Activated naive CD8-positive, alpha-beta T cell treated with anti-CD3 and anti-CD28 coated beads, Interleukin-2, amount 50 U/mL, for 16 hours (primary cell): ENCODE results near the gene ROBO4.

Experiments used
- DNase-seq: peaks from one replicate; pipeline ENCODE4 v3.0.0-alpha.2; 2020; ENCODE audit warnings: low read depth, low spot score

ROBO4 gene

GRCh38 chr11:124919898-124920297 is 22.2 kb upstream of the ROBO4 start:
- DNase-seq, result no peak

DNA sequence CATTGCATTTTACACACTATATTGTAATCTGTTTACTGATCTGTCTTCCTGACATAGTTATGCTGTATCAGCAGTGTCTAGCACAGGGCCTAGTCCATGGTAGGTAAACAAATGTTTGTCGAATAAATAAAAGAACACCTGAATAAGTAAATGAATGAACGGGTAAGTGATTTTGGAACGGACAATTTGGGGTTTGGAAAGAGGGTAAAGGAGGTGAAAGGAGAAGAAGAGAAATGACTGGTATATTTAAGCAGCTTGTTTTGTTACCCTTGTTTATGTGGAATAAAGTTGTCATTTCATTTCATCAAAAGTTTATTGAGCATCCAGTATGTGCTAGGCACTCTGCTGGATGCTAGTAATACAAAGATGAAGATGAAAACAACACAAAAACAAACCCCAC is 21.3 kb upstream of the ROBO4 start, which contains the start of gene HEPN1:
TSS of gene HEPN1 (plus strand) at position 301 of the 400 bp plus-strand sequence.
- DNase-seq, result no peak

GRCh38 chr11:124917115-124917637 is 19.5 kb upstream of the ROBO4 start:
- no peak for DNase-seq

GRCh38 chr11:124916370-124916710 is 18.7 kb upstream of the ROBO4 start:
- DNase-seq, result no peak

DNA sequence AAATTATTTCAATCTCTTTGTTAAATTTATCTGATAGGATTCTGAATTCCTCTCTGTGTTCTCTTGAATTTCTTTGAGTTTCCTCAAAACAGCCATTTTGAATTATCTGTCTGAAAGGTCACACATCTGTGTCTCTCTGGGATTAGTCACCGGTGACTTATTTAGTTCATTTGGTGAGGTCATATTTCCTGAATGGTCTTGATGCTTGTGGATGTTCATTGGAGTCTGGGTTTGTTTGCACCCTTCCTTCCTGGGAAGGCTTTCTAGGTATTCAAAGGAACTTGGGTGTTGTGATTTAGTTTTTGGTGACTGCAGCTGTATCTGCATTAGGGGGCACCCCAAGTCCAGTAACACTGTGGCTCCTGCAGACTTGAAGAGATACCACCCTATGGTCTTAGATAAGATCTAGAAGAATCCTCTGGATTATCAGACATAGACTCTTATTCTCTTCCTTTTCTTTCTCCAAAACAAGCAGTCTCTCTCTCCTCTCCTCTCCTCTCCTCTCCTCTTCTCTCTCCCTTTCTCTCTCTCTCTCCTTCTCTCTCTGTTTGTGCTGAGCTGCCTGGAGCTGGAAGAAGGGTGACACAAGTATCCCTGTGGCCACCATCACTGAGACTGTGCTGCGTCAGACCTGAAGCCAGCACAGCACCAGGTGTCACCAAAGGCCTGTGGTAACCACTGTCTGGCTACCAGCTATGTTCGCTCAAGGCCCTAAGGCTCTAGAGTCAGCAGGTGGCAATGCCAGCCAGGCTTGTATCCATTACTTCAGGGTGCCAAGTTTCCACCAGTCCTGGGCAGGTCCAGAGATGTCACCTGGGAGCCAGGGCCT is 18.1 kb upstream of the ROBO4 start:
- DNase-seq, result no peak

GRCh38 chr11:124902616-124903015 is 5.0 kb upstream of the ROBO4 start:
- no peak for DNase-seq

- DNase-seq, result no peak
Measured at GRCh38 chr11:124900464-124900863, 2.8 kb upstream of the ROBO4 start.

DNA sequence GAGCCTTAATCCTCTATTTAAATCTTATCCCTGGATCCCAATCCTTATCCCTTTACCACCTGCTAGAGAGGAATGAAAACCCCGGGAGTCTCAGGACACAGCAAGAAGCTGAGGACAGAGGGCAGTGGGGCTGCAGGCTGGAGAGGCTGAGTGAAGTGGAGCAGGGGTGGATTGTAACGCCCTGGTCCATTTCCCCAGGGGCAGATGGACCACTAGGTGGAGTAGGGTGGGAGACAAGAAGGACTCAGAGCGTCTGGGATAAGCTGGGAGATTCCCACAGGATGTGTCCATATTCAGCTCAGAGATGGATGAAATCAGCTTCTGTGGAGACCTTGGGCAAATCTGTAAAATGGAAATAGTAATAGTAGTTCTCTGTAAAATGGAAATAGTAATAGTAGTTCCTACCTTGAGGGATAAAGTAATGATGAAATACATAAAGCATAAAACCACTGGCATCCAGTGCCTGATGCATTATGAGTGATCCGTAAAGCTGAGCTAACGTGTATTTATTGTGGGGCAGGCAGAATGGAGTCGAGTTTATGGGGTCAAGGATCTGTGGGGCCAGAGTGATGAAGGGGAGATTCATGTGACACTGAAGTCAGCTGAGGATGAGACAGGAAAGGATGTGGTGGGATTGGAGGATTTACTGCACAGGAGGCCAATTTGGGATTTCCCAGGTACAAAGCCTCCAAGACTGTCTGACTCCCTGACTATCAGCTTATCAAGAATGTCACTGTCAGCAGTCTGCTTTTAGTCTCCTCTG is 1.9 kb upstream of the ROBO4 start:
- no peak for DNase-seq

DNA sequence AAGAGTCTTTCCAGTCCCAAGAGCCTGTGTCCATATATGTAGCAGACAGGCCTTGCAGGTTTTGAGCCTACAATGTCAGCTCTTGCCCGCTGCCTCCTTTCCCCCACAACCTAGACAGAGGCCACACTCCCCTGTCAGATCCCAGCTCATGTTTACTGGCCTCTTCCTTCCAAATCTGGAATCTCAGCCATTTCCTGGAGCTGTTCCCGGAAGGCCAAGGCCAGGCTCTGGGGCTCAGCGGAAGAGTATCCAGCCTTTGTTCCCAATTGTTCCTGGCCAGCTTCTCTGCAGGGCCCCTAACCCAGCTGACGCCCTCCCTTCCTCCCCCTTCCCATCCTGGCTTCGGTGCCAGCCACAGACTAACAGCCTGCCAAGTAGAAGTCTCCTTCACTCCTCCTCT is 1.0 kb upstream of the ROBO4 start:
- DNase-seq, result no peak

- no peak for DNase-seq
Measured at GRCh38 chr11:124898263-124898680, 607 bp upstream of the ROBO4 start.

DNA sequence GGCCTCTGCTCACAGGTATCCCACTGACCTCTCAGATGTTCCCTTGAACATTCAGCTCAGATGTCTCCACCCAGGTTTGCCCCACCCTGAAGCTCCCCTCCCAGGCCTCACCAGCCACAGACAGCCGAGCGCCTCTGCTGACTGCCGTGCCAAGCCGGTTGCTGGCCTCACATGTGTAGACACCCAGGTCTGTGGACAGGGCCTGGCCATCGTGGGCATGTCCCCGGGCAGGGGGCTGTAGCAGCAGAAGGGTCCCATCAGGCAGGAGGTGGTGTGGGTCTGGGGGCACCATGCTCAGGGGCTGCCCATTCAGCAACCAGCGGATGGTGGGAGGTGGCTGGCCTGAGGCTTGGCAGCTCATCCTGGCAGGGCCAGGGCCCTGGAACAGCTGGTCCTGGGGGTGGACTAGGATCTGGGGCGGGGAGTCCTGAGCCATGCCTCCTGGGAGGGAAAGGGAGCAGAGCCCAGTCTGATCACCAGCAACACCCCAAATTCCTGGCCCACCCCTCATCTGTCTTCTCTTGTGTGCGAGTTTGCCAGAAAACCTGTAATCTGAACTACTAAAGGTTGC is 759 bp downstream of the ROBO4 start:
- DNase-seq, result no peak

GRCh38 chr11:124896071-124896750 is 1.5 kb downstream of the ROBO4 start:
- DNase-seq, result no peak

GRCh38 chr11:124895471-124895971 is 2.1 kb downstream of the ROBO4 start:
- no peak for DNase-seq

DNA sequence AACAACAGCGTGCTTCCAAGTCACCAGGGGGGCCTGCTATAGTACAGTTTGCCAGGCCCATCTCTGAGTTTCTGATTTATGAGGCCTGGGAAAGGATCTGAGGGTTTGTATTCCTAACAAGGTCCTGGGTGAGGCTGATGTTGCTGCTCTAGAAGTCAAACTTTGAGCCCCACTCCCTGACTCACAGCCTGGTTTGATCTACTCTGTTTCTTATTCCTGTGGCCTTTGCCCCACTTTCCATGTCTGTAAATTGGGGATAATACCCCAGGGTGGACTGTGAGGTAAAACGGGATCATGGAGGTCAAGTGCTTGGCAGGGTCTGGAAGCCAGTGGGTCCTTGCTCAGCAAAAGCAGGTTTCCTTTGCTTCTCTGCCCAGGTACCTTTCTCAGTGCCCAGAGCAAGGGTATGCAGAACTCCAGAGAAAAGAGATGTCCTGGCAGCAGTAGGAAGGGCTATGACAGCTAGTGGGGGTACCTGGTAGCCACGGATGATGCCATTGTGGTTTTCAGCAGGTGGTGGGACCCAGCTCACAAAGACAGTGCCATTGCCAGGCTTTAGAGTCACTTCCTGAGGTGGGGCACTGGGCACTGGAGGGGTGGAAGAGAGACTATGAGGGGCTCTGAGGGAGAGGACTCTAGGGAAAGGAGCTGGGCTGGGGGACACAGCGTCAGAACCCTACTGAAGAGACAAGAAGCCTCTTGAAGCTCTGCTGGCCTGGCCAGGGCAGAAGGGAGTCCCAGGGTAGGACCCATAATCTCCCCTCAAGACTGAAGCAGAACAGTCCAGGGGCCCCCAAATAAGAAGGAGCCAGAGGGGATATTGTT is 2.8 kb downstream of the ROBO4 start:
- no peak for DNase-seq

DNA sequence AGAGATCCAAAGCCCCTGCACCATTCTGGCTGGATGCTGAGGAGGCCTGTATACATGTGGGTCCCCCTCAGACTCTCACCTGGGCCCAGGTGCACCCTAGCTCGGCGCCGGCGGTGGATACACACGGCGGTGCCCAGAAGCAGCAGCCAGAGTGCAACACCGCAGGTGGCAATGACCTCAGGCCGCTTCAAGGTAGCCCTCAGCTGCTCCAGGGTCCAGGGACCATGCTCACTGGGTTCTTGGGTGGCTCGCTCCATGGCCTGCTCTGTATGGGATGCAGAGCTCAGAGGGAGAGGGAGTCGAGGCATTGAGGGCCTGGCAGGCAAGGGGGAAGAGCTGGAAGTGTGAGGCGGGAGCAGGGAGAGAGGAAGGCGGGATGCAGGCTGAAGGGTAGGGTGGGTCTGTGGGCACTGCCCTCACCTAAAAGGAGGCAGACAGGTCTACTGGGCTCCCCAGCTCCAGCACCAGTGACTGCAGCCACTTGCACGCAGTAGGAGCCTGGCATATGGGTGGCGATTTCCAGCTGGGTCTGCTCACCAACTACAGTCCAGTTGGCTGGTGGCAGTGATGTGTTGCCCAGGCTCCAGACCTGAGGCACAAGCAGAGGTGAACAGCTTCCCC is 3.8 kb downstream of the ROBO4 start:
- no peak for DNase-seq

GRCh38 chr11:124892750-124893454 is 4.8 kb downstream of the ROBO4 start:
- no peak for DNase-seq

- DNase-seq, result no peak
Measured at GRCh38 chr11:124892146-124892545, 5.5 kb downstream of the ROBO4 start.

GRCh38 chr11:124891373-124891861 is 6.2 kb downstream of the ROBO4 start:
- no peak for DNase-seq

- DNase-seq, result no peak
Measured at GRCh38 chr11:124890683-124891372, 6.8 kb downstream of the ROBO4 start.
